Duodenal mucosa (tissue), 2 donors: Measurements from ENCODE around the gene BACH2.
"Not testable (repeated sequence)": the region's sequence is repeated elsewhere in the genome, so short reads cannot be mapped to it uniquely, and the experiment has no call there.

Source experiments
- H3K27ac ChIP-seq: one replicate; pipeline ENCODE4 v1.7.0; 2013; ENCODE audit warnings: low read depth, low read length
- H3K27me3 ChIP-seq, 2 donors: one replicate each; pipeline ENCODE4 v1.7.0; 2013; ENCODE audit warnings: low read length in 2 of 2, control low read depth in 1 of 2; ENCODE audit not compliant: insufficient read depth in 2 of 2, control insufficient read depth in 1 of 2
- H3K36me3 ChIP-seq, 2 donors: one replicate each; pipeline ENCODE4 v1.7.0; 2013; ENCODE audit warnings: low read length in 2 of 2, control low read depth in 1 of 2; ENCODE audit not compliant: insufficient read depth in 2 of 2, control insufficient read depth in 1 of 2
- H3K4me1 ChIP-seq, 2 donors: one replicate each; pipeline ENCODE4 v1.7.0; 2013; ENCODE audit warnings: low read length in 2 of 2, control low read depth in 1 of 2; ENCODE audit not compliant: insufficient read depth in 2 of 2, control insufficient read depth in 1 of 2
- H3K4me3 ChIP-seq, 2 donors: one replicate each; pipeline ENCODE4 v1.7.0; 2013; ENCODE audit warnings: low read length in 2 of 2, low read depth in 1 of 2
- H3K9ac ChIP-seq, 2 donors: one replicate each; pipeline ENCODE4 v1.7.0; 2013; ENCODE audit warnings: low read length in 2 of 2, low read depth in 1 of 2
- H3K9me3 ChIP-seq, 2 donors: one replicate each; pipeline ENCODE4 v1.7.0; 2013; ENCODE audit warnings: low read length in 2 of 2, control low read depth in 1 of 2; ENCODE audit not compliant: control insufficient read depth in 1 of 2

BACH2 gene

GRCh38 chr6:90044182-90044832 lies 252.3 kb downstream of the BACH2 start:
- Histone ChIP-seq H3K4me1 (no peaks in the 10 kb centered on the region), H3K36me3 (no peaks in the 10 kb centered on the region), H3K27me3 (no peaks in the 10 kb centered on the region), H3K4me3 (no peak overlapping the region), H3K9ac (no peak overlapping the region), H3K27ac (no peak overlapping the region), H3K9me3 (no peaks in the 10 kb centered on the region)

GRCh38 chr6:90040931-90041330 lies 255.7 kb downstream of the BACH2 start:
- Histone ChIP-seq H3K27ac (no peak overlapping the region), H3K27me3 (no peaks in the 10 kb centered on the region), H3K4me1 (no peaks in the 10 kb centered on the region), H3K9me3 (no peaks in the 10 kb centered on the region), H3K36me3 (no peaks in the 10 kb centered on the region), H3K4me3 (no peak overlapping the region), H3K9ac (no peak overlapping the region)

GRCh38 chr6:90039911-90040310 lies 256.7 kb downstream of the BACH2 start:
- Histone ChIP-seq H3K9ac (no peak overlapping the region), H3K9me3 (no peaks in the 10 kb centered on the region), H3K36me3 (no peaks in the 10 kb centered on the region), H3K4me1 (no peaks in the 10 kb centered on the region), H3K27me3 (no peaks in the 10 kb centered on the region), H3K4me3 (no peak overlapping the region), H3K27ac (no peak overlapping the region)

GRCh38 chr6:90038961-90039653 lies 257.5 kb downstream of the BACH2 start:
- no peaks in the 10 kb centered on the region for H3K27me3 ChIP-seq
- H3K27ac ChIP-seq: no peak overlapping the region
- H3K4me3 ChIP-seq: no peak overlapping the region
- no peaks in the 10 kb centered on the region for H3K36me3 ChIP-seq
- H3K9me3 ChIP-seq: no peaks in the 10 kb centered on the region
- no peak overlapping the region for H3K9ac ChIP-seq
- H3K4me1 ChIP-seq: no peaks in the 10 kb centered on the region

DNA sequence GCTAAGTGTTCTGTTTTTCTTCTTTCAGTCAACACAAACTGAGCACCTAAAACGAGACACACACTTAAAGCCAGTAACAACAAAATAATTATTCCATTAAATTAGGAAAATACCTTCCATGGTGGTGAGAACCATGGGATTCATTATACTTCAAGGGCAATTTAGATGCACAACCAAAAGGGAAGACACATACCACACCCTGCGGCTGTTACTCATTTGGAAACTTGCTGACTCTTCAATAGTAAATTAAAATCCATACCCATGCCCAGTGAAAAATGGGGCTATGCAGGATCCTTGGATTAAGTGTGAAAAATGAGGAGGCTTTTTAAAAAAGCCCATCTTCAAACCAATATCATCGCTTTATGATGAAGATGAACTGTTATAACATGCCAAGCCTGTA lies 259.7 kb downstream of the BACH2 start:
- Histone ChIP-seq H3K4me3 (no peak overlapping the region), H3K36me3 (no peaks in the 10 kb centered on the region), H3K9ac (no peak overlapping the region), H3K4me1 (no peaks in the 10 kb centered on the region), H3K9me3 (no peaks in the 10 kb centered on the region), H3K27me3 (no peaks in the 10 kb centered on the region), H3K27ac (no peak overlapping the region)

GRCh38 chr6:90035047-90035723 lies 261.5 kb downstream of the BACH2 start:
- no peaks in the 10 kb centered on the region for H3K27me3 ChIP-seq
- no peaks in the 10 kb centered on the region for H3K36me3 ChIP-seq
- no peak overlapping the region for H3K9ac ChIP-seq
- H3K27ac ChIP-seq: no peak overlapping the region
- H3K4me3 ChIP-seq: no peak overlapping the region
- no peaks in the 10 kb centered on the region for H3K4me1 ChIP-seq
- no peaks in the 10 kb centered on the region for H3K9me3 ChIP-seq

DNA sequence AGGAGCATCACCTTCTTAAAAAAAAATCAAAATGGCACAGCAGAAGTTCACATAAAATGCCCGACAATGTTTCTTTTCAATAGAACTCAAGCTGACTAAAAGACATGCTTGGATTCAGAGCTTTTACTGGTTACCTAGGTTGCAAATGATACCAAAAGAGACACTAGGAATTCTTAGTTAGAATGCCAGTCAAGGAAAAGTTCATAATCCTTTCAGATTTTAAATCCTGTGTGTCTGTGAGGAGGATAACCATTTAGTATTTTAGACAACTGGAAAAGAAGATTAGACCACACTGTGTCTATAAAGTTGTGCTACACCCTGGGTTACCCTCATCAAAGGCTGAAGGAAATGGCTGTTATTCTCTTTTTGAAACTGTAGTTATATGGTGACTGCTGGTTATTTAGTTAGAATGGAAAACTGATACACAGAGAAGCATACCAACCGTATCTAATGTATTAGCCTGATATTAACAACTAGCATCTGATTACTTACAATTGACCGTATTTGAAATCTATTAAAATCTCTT lies 262.8 kb downstream of the BACH2 start:
- H3K27ac ChIP-seq: no peak overlapping the region
- H3K36me3 ChIP-seq: no peaks in the 10 kb centered on the region
- no peaks in the 10 kb centered on the region for H3K9me3 ChIP-seq
- H3K4me1 ChIP-seq: no peaks in the 10 kb centered on the region
- no peaks in the 10 kb centered on the region for H3K27me3 ChIP-seq
- H3K9ac ChIP-seq: no peak overlapping the region
- no peak overlapping the region for H3K4me3 ChIP-seq

GRCh38 chr6:90032489-90033212 lies 264.0 kb downstream of the BACH2 start:
- H3K4me3 ChIP-seq, H3K9me3 ChIP-seq, H3K36me3 ChIP-seq, H3K27ac ChIP-seq, H3K27me3 ChIP-seq, H3K4me1 ChIP-seq, H3K9ac ChIP-seq: not testable (repeated sequence)

DNA sequence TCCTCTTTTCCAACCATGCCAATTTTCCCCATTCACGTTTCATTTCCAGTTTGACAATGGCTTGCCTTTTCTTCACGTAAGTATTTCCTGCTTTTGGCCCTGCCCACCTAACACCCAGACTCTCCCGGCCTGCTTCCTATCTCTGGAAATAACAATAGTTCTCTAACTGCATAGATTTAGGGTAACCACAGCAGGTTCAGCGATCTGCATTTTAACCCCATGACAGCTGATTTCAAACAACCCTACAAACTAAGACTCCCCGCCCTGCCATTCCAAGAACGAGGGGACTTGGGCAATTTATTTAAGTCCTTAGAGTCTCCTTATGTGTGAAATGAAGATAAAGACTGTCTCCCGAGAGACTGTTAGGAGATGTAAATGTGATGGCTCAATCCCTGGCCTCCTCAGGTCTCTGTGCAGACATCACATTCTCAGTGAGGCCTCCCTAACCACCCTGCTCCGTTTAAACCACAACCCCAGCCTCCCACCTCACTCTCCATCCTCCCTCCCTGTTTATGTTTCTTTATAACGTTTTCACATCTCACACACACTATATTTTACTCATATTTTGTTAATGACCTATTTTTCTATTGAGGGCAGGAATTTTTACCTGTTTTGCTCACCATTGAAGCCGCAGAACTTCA lies 267.5 kb downstream of the BACH2 start:
- no peaks in the 10 kb centered on the region for H3K36me3 ChIP-seq
- H3K9ac ChIP-seq: no peak overlapping the region
- no peak overlapping the region for H3K4me3 ChIP-seq
- no peaks in the 10 kb centered on the region for H3K4me1 ChIP-seq
- no peaks in the 10 kb centered on the region for H3K9me3 ChIP-seq
- no peaks in the 10 kb centered on the region for H3K27me3 ChIP-seq
- H3K27ac ChIP-seq: no peak overlapping the region
